DND-41 (cell line): ENCODE results near the gene DPP7.

Source experiments
- ATAC-seq: fragments of 200-7000 bp; cut with Tn5 transposase; 3 replicates; pipeline ENCODE4 v1.9.1; 2021; ENCODE audit warnings: low read depth; ENCODE audit not compliant: insufficient read depth
- DNase-seq: peaks from one replicate; pipeline ENCODE4 v3.0.0-alpha.2; 2020
- H2AFZ ChIP-seq: 2 replicates; pipeline ENCODE4 v1.6.0; 2012; ENCODE audit warnings: low read depth, low read length
- H3K27ac ChIP-seq: 2 replicates; pipeline ENCODE4 v1.5.1; 2012; ENCODE audit warnings: low read length, inconsistent platforms
- H3K27me3 ChIP-seq: fragments of 200-600 bp; sonication (generic); 2 replicates; pipeline ENCODE4 v1.6.0; 2012; ENCODE audit warnings: low read length, mild to moderate bottlenecking, inconsistent platforms; ENCODE audit not compliant: insufficient read depth, poor library complexity
- H3K36me3 ChIP-seq: 2 replicates; pipeline ENCODE4 v1.5.1; 2012; ENCODE audit warnings: low read length, inconsistent platforms; ENCODE audit not compliant: insufficient read depth
- H3K4me1 ChIP-seq: 2 replicates; pipeline ENCODE4 v1.5.1; 2012; ENCODE audit warnings: mild to moderate bottlenecking, low read length; ENCODE audit not compliant: insufficient read depth
- H3K4me2 ChIP-seq: 2 replicates; pipeline ENCODE4 v1.6.0; 2012; ENCODE audit warnings: mild to moderate bottlenecking, moderate library complexity, low read length, inconsistent platforms; ENCODE audit not compliant: insufficient read depth
- H3K4me3 ChIP-seq, 2 experiments: fragments of 200-600 bp in 1 of 2; shearing (Covaris generic) in 1 of 2; 2 replicates each; pipeline ENCODE4 v1.5.1; 2012 to 2016; ENCODE audit warnings: inconsistent platforms in 2 of 2, low read length in 2 of 2, mild to moderate bottlenecking in 2 of 2, low read depth in 1 of 2, moderate library complexity in 1 of 2
- H3K79me2 ChIP-seq: 2 replicates; pipeline ENCODE4 v1.6.0; 2012; ENCODE audit warnings: low read length, inconsistent platforms; ENCODE audit not compliant: insufficient read depth
- H3K9ac ChIP-seq: 2 replicates; pipeline ENCODE4 v1.6.0; 2012; ENCODE audit warnings: low read depth, mild to moderate bottlenecking, inconsistent platforms, low read length, moderate library complexity
- H3K9me3 ChIP-seq: 2 replicates; pipeline ENCODE4 v1.5.1; 2012; ENCODE audit warnings: low read length, moderate library complexity, mild to moderate bottlenecking, inconsistent platforms; ENCODE audit not compliant: insufficient read depth, severe bottlenecking
- H4K20me1 ChIP-seq: 2 replicates; pipeline ENCODE4 v1.6.0; 2012; ENCODE audit warnings: low read length; ENCODE audit not compliant: insufficient read depth
- EZH2 ChIP-seq: IDR thresholded peaks from 3 replicates; pipeline ENCODE4 v1.6.1; 2012; ENCODE audit warnings: borderline replicate concordance, low read depth, mild to moderate bottlenecking, moderate library complexity, low read length, inconsistent platforms; ENCODE audit not compliant: severe bottlenecking
- TF ChIP-seq, protein P1 (sequence below): IDR thresholded peaks from 2 replicates; pipeline ENCODE4 v1.5.1; 2012; ENCODE audit warnings: borderline replicate concordance, low read length, moderate library complexity, mild to moderate bottlenecking; ENCODE audit not compliant: poor library complexity, severe bottlenecking; ENCODE audit errors: extremely low read depth

DPP7 gene

DNA sequence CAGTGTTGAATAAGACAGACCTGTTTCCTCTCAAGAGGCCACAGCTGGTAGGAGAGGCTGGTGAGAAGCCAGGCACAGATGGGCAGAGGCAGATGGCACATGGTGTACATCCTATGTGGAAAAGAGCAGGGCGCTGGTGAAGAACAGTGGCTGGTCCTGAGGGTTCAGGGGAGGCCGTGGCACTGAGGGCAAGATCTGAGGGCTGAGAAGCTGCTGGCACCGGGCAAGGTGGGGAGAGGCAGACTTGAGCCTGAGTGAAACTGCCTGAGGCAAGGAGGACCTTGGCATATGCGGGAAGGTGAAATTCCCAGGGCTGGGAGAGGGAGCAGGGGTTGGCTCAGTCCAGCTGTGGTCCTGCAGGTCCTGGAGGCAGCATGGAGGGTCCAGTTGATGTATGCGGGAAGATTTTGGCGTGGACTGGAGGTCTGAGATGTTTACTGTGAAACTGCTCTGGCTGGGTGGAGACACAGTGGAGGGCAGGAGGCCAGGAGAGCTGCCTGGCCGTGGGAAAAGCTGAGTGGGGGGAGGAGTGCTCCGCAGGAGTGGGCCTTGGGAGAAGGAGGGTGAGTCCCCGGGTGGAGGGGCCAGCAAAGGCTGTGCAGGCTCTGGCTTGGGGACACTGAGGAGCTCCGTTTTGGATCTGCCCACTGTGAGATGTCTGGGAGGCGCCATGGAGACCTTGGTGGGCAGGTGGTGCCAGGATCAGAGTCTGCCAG lies 25.1 kb downstream of the DPP7 start:
- H3K36me3 ChIP-seq, result peaks cover 29% of the 10 kb centered on the region

DNA sequence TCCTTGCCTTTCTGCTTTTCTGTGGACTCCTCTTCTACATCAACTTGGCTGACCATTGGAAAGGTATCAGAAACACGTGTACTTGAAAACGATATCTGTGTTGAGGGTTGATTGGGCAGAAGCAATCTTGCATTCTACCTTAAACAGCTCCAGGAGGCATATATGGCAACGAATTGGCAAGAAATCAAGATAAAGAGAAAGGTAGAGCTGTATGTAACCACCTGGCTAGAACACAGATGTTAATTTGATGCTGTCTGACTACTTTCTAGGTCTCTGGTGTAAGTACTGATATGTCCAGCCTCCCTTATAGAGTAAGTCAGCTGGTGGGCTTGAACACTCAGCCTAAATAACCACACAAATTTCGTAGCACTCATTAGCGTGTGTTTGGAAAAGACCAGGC lies 26.4 kb downstream of the DPP7 start:
- Histone ChIP-seq H3K27me3 (no peaks in the 10 kb centered on the region), H3K4me3 (peak overlapping the region in 1 of 2 experiments; percentile 69; a peak in 1 of 4 replicates), H3K36me3 (peaks cover 29% of the 10 kb centered on the region), H3K79me2 (peaks cover 22% of the 10 kb centered on the region), H4K20me1 (peaks cover 4% of the 10 kb centered on the region; the same call in 1 of the 2 replicates), H2AFZ (no peak overlapping the region), H3K4me2 (peak overlapping the region; percentile 95), H3K4me1 (peaks cover 29% of the 10 kb centered on the region), H3K27ac (no peak overlapping the region; the same call in 1 of the 2 replicates), H3K9ac (peak overlapping the region; percentile 88), H3K9me3 (no peaks in the 10 kb centered on the region)
- ATAC-seq, result no peak
- TF ChIP-seq, protein P1, sequence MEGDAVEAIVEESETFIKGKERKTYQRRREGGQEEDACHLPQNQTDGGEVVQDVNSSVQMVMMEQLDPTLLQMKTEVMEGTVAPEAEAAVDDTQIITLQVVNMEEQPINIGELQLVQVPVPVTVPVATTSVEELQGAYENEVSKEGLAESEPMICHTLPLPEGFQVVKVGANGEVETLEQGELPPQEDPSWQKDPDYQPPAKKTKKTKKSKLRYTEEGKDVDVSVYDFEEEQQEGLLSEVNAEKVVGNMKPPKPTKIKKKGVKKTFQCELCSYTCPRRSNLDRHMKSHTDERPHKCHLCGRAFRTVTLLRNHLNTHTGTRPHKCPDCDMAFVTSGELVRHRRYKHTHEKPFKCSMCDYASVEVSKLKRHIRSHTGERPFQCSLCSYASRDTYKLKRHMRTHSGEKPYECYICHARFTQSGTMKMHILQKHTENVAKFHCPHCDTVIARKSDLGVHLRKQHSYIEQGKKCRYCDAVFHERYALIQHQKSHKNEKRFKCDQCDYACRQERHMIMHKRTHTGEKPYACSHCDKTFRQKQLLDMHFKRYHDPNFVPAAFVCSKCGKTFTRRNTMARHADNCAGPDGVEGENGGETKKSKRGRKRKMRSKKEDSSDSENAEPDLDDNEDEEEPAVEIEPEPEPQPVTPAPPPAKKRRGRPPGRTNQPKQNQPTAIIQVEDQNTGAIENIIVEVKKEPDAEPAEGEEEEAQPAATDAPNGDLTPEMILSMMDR, result no peak
- TF ChIP-seq EZH2, result no peak
- no peak for DNase-seq

More for the DNA sequence above, 25.1 kb downstream of the DPP7 start:
- no peak for TF ChIP-seq EZH2
- TF ChIP-seq, protein P1, result no peak
- DNase-seq (no peak), ATAC-seq (no peak)
- no peak overlapping the region for H3K27ac ChIP-seq
- H3K27me3 ChIP-seq, result no peaks in the 10 kb centered on the region
- no peak overlapping the region for H3K9ac ChIP-seq
- H3K4me1 ChIP-seq, result peaks cover 29% of the 10 kb centered on the region
- H3K4me2 ChIP-seq, result peak overlapping the region; percentile 12; the same call in 1 of the 2 replicates
- H4K20me1 ChIP-seq, result peaks cover 4% of the 10 kb centered on the region; the same call in 1 of the 2 replicates
- H2AFZ ChIP-seq, result no peak overlapping the region
- H3K79me2 ChIP-seq, result peaks cover 22% of the 10 kb centered on the region
- no peaks in the 10 kb centered on the region for H3K9me3 ChIP-seq
- H3K4me3 ChIP-seq, result no peak overlapping the region

DNA sequence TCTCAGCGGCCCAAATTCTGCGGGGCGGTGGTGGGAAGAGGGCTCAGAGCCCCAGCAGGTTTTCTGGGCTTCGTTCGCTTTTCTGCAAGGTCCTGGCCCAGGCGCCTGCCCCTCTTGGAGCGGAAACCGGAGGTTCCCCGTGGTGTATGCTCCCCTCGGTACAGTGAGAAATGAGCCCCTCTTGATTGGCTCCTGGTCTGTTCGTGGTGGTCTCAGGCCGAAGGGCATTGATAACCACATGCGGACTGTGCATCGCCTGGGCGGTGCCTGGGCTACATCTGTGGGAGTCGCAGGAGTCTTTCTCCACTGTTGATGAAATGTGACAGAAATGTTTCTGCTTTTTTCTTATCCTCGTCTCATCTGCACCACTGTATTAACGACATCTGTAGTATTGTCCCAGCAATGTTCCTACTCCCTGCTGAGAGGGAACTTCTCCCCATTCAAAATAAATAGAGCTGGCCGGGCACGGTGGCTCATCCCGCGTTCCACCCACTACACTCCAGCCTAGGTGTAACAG lies 27.1 kb downstream of the DPP7 start:
- Histone ChIP-seq H4K20me1 (peaks cover 4% of the 10 kb centered on the region; the same call in 1 of the 2 replicates), H3K27ac (peak overlapping the region; percentile 74), H3K4me2 (peak overlapping the region; percentile 95), H3K9ac (peak overlapping the region; percentile 88), H2AFZ (peak overlapping the region; percentile 89), H3K4me3 (peak overlapping the region; percentile 64 to 69; a peak in 3 of 4 replicates), H3K27me3 (no peaks in the 10 kb centered on the region), H3K9me3 (no peaks in the 10 kb centered on the region), H3K4me1 (peaks cover 29% of the 10 kb centered on the region), H3K79me2 (peaks cover 22% of the 10 kb centered on the region), H3K36me3 (peaks cover 26% of the 10 kb centered on the region)
- no peak for TF ChIP-seq EZH2
- TF ChIP-seq, protein P1, result no peak
- ATAC-seq, result peak; percentile 13
- peak; percentile 41 for DNase-seq
